Upper lobe of left lung (tissue), 6 donors: ENCODE results near the gene ALG10. TPM values are rescaled to one million over a fixed set of nuclear protein-coding genes. Genes with fewer than 3 reads are reported as not detected.

Experiments used
- ATAC-seq, 2 donors: fragments of 200-7000 bp; cut with Tn5 transposase; one replicate each; pipeline ENCODE4 v1.9.1; 2022; ENCODE audit warnings: mild to moderate bottlenecking in 2 of 2, moderate library complexity in 2 of 2; ENCODE audit not compliant: low FRiP score in 2 of 2
- DNase-seq, 2 donors: peaks; one replicate each; pipeline ENCODE4 v3.0.0-alpha.2; 2019 to 2020
- H3K27ac ChIP-seq, 4 donors: fragments of 200-600 bp; sonication (generic); one replicate each; pipeline ENCODE4 v1.5.1; 2016 to 2019
- H3K27me3 ChIP-seq, 4 donors: fragments of 200-600 bp; sonication (generic); one replicate each; pipeline ENCODE4 v1.5.1; 2017 to 2019
- H3K36me3 ChIP-seq, 4 donors: fragments of 200-600 bp; sonication (generic); one replicate each; pipeline ENCODE4 v1.5.1; 2016 to 2019
- H3K4me1 ChIP-seq, 4 donors: fragments of 200-600 bp; sonication (generic); one replicate each; pipeline ENCODE4 v1.5.1; 2018 to 2019
- H3K4me3 ChIP-seq, 4 donors: fragments of 200-600 bp; sonication (generic); one replicate each; pipeline ENCODE4 v1.5.1; 2017 to 2019; ENCODE audit warnings: mild to moderate bottlenecking in 2 of 4, moderate library complexity in 1 of 4
- H3K9me3 ChIP-seq, 4 donors: fragments of 200-600 bp; sonication (generic); one replicate each; pipeline ENCODE4 v1.5.1; 2018 to 2019
- EP300 ChIP-seq, 4 donors: sonication (generic); formaldehyde crosslinking; IDR thresholded peaks; one replicate each; pipeline ENCODE4 v1.5.1; 2017; ENCODE audit warnings: antibody characterized with exemption in 4 of 4, control low read depth in 2 of 4
- POLR2A ChIP-seq, 4 donors: fragments of 450-650 bp; IDR thresholded peaks; one replicate each; pipeline ENCODE4 v1.5.1; 2016 to 2017; ENCODE audit warnings: antibody characterized with exemption in 4 of 4, mild to moderate bottlenecking in 2 of 4
- POLR2AphosphoS5 ChIP-seq, 2 donors: sonication (generic); formaldehyde crosslinking; IDR thresholded peaks; one replicate each; pipeline ENCODE4 v1.5.1; 2017; ENCODE audit warnings: antibody characterized with exemption in 2 of 2
- WGBS, 2 donors: methylation state at CpG; one replicate each; pipeline ENCODE4 v1.1.5; 2017 to 2018; 5-methylcytosine and 5-hydroxymethylcytosine counted together
- small RNA-seq, 4 donors: library from RNA; depleted of rRNA; stranded (forward); fragments of <200 nt; gene quantifications; one replicate each; pipeline ENCODE3, GENCODE V24; 2016
- total RNA-seq, 6 donors: library from RNA; depleted of rRNA in 4 of 6; stranded (reverse); fragments of >200 nt in 4 of 6; gene quantifications; one replicate each; pipeline versions ENCODE4 v1.1.0 to v1.2.1, GENCODE V29; 2016 to 2021
- TF ChIP-seq, protein P1 (sequence below), 6 experiments: fragments of 450-650 bp in 4 of 6; fragments of 200-600 bp in 2 of 6; sonication (generic) in 2 of 6; IDR thresholded peaks; one replicate each; pipeline ENCODE4 v1.5.1; 2016 to 2019; ENCODE audit warnings: antibody characterized with exemption in 6 of 6
- donor health status: DM: no; HTN: no; CAD: no; lungs with moderate emphysema.
- donor health status: DM: no; HTN: yes; CAD: no; lungs with severe emphysema.

ALG10 gene
- total RNA-seq, 6 donors from 2014 or later: 3.8 to 9.3 (median 5.4) TPM

DNA sequence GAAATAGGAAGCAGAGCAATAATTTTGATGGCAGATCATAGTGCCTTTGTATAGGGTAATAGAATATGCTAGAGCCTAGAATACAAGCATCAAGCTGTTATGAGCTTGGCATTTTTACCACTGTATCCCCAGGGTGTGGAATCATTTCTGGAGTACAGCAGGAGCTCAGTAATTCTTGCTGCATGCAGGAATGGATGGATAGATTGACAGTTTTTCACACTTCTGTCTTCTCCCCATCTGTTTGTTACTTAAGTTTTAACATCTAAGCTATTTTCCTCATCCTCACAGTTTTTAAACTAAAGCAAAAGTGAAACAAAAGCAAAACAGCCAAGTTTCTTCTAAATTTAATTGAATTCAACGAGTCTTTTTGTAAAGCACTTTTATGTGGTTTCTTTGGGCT, 32.6 kb downstream of the ALG10 start:
- no peaks in the 10 kb centered on the region for H3K9me3 ChIP-seq
- H3K36me3 ChIP-seq: no peaks in the 10 kb centered on the region
- WGBS, 2 donors: 24 to 46% methylated on average over 1 of the region's 1 CpG
- H3K27me3 ChIP-seq: no peaks in the 10 kb centered on the region
- H3K4me1 ChIP-seq: no peaks in the 10 kb centered on the region
- DNase-seq (no peak), ATAC-seq (no peak)
- H3K4me3 ChIP-seq: no peak overlapping the region
- TF ChIP-seq EP300 (IDR thresholded peaks at IDR 0.05) (no peak), POLR2AphosphoS5 (IDR thresholded peaks at IDR 0.05) (no peak), POLR2A (IDR thresholded peaks at IDR 0.05) (no peak)
- TF ChIP-seq, protein P1, sequence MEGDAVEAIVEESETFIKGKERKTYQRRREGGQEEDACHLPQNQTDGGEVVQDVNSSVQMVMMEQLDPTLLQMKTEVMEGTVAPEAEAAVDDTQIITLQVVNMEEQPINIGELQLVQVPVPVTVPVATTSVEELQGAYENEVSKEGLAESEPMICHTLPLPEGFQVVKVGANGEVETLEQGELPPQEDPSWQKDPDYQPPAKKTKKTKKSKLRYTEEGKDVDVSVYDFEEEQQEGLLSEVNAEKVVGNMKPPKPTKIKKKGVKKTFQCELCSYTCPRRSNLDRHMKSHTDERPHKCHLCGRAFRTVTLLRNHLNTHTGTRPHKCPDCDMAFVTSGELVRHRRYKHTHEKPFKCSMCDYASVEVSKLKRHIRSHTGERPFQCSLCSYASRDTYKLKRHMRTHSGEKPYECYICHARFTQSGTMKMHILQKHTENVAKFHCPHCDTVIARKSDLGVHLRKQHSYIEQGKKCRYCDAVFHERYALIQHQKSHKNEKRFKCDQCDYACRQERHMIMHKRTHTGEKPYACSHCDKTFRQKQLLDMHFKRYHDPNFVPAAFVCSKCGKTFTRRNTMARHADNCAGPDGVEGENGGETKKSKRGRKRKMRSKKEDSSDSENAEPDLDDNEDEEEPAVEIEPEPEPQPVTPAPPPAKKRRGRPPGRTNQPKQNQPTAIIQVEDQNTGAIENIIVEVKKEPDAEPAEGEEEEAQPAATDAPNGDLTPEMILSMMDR (IDR thresholded peaks at IDR 0.05): no peak
- no peak overlapping the region for H3K27ac ChIP-seq

Small RNAs within 50 kb of the gene (small RNA-seq; reads per million reads assigned to genes)
- 0 reads per million in 4 donors for gene RF00019
